ENCODE results near the gene UGT1A4. TPM values are rescaled to one million over a fixed set of nuclear protein-coding genes. Genes with fewer than 3 reads are reported as not detected.

UGT1A4 gene
- total RNA-seq, 2 experiments from 2014 or later = not detected

- ChIA-PET POLR2A (no interaction called here), CTCF (no interaction called here)
These were observed 59.5 kb downstream of the UGT1A4 start, which contains the start of gene MROH2A for GRCh38 chr2:233778030-233778429. TSS of gene MROH2A (plus strand) at chr2:233778330. CDS start at chr2:233779359, 1,029 bp downstream.

GRCh38 chr2:233779722-233780121, 61.2 kb downstream of the UGT1A4 start:
- CTCF ChIA-PET = no interaction called here
- POLR2A ChIA-PET = no interaction called here

- POLR2A ChIA-PET = no interaction called here
- CTCF ChIA-PET = no interaction called here
These were observed 62.2 kb downstream of the UGT1A4 start for GRCh38 chr2:233780771-233781170.

GRCh38 chr2:233789554-233789953, 71.0 kb downstream of the UGT1A4 start:
- ChIA-PET CTCF (no interaction called here), POLR2A (no interaction called here)

GRCh38 chr2:233791151-233791882, 72.8 kb downstream of the UGT1A4 start:
- CTCF ChIA-PET = no interaction called here
- POLR2A ChIA-PET = no interaction called here

- CTCF ChIA-PET = no interaction called here
- POLR2A ChIA-PET = no interaction called here
These were observed 73.4 kb downstream of the UGT1A4 start for GRCh38 chr2:233791883-233792329.

- ChIA-PET CTCF (no interaction called here), POLR2A (no interaction called here)
These were observed 74.2 kb downstream of the UGT1A4 start for GRCh38 chr2:233792720-233793119.

GRCh38 chr2:233793465-233794127, 75.1 kb downstream of the UGT1A4 start:
- ChIA-PET POLR2A (no interaction called here), CTCF (no interaction called here)

- ChIA-PET POLR2A (no interaction called here), CTCF (no interaction called here)
These were observed 75.7 kb downstream of the UGT1A4 start for GRCh38 chr2:233794128-233794658.

GRCh38 chr2:233795735-233796171, 77.2 kb downstream of the UGT1A4 start:
- ChIA-PET POLR2A (no interaction called here), CTCF (no interaction called here)

- CTCF ChIA-PET = no interaction called here
- POLR2A ChIA-PET = no interaction called here
These were observed 77.7 kb downstream of the UGT1A4 start for GRCh38 chr2:233796254-233796653.

GRCh38 chr2:233798335-233799086, 80.0 kb downstream of the UGT1A4 start:
- ChIA-PET POLR2A (no interaction called here), CTCF (no interaction called here)

GRCh38 chr2:233799087-233799665, 80.6 kb downstream of the UGT1A4 start:
- CTCF ChIA-PET = no interaction called here
- POLR2A ChIA-PET = no interaction called here

GRCh38 chr2:233799716-233800115, 81.2 kb downstream of the UGT1A4 start:
- ChIA-PET POLR2A (no interaction called here), CTCF (no interaction called here)

GRCh38 chr2:233800208-233800607, 81.7 kb downstream of the UGT1A4 start:
- ChIA-PET POLR2A (no interaction called here), CTCF (no interaction called here)

- ChIA-PET POLR2A (interaction anchor here (0.7 kb wide), 1 partner anchor 95 kb away, joined by 3 read pairs; no protein-coding TSS in a partner anchor), CTCF (no interaction called here)
These were observed 83.0 kb downstream of the UGT1A4 start for GRCh38 chr2:233801357-233802131.

GRCh38 chr2:233802132-233802815, 83.7 kb downstream of the UGT1A4 start:
- ChIA-PET POLR2A (interaction anchor here (0.7 kb wide), 1 partner anchor 95 kb away, joined by 3 read pairs; no protein-coding TSS in a partner anchor), CTCF (no interaction called here)

GRCh38 chr2:233803292-233803911, 84.9 kb downstream of the UGT1A4 start:
- CTCF ChIA-PET = no interaction called here
- POLR2A ChIA-PET = no interaction called here

- POLR2A ChIA-PET = no interaction called here
- CTCF ChIA-PET = no interaction called here
These were observed 85.5 kb downstream of the UGT1A4 start for GRCh38 chr2:233803994-233804393.

Measured in activated CD8-positive, alpha-beta memory T cell treated with anti-CD3 and anti-CD28 coated beads for 36 hours (primary cell).